Measurements from ENCODE around the gene PPBP.

PPBP gene

DNA sequence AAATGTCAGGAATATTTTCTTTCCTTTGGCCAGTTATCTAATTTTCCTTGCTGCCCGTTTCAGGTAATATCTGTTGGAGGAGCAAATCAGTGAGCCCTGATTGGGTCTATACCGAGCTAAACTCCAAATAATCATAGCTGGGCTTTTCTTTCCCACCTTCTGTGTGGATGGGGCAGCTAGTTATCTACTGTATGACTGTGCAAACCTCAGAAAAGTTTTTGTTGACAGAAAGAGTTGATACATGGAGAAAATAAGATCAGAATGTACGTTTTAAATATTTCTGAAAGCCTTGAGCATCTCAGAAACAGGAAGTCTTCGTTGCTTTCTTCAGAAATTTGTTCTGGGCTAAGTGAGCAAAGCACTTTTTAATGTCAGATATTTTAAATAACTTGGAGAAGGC is 16.7 kb upstream of the PPBP start:
- no peaks in the 10 kb centered on the region for H3K9me3 ChIP-seq (ENCODE audit: insufficient read depth, low read length)
- no peak overlapping the region for H3K27ac ChIP-seq (ENCODE audit: low read depth, low read length)
- H3K4me3 ChIP-seq (ENCODE audit: insufficient read depth, low read length, poor library complexity, severe bottlenecking): no peak overlapping the region
- no peak overlapping the region for H2AFZ ChIP-seq (ENCODE audit: low read depth, low read length, severe bottlenecking)
- no peak overlapping the region for H3K9ac ChIP-seq (ENCODE audit: low read length)
- H3K9me2 ChIP-seq (replicated peaks; ENCODE audit: insufficient read depth, low read length): no peaks in the 10 kb centered on the region
- no peaks in the 10 kb centered on the region for H3K27me3 ChIP-seq (ENCODE audit: low read length)
- no peaks in the 10 kb centered on the region for H3K36me3 ChIP-seq (ENCODE audit: low read length)
- no peaks in the 10 kb centered on the region for H3K79me2 ChIP-seq (ENCODE audit: insufficient read depth, low read length)
- no peaks in the 10 kb centered on the region for H3F3A ChIP-seq (ENCODE audit: insufficient read depth)
- no peak for TF ChIP-seq EZH2phosphoT487 (conservative IDR thresholded peaks at IDR 0.05; ENCODE audit: low read length)
- TF ChIP-seq, protein P1, sequence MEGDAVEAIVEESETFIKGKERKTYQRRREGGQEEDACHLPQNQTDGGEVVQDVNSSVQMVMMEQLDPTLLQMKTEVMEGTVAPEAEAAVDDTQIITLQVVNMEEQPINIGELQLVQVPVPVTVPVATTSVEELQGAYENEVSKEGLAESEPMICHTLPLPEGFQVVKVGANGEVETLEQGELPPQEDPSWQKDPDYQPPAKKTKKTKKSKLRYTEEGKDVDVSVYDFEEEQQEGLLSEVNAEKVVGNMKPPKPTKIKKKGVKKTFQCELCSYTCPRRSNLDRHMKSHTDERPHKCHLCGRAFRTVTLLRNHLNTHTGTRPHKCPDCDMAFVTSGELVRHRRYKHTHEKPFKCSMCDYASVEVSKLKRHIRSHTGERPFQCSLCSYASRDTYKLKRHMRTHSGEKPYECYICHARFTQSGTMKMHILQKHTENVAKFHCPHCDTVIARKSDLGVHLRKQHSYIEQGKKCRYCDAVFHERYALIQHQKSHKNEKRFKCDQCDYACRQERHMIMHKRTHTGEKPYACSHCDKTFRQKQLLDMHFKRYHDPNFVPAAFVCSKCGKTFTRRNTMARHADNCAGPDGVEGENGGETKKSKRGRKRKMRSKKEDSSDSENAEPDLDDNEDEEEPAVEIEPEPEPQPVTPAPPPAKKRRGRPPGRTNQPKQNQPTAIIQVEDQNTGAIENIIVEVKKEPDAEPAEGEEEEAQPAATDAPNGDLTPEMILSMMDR (IDR thresholded peaks at IDR 0.05; ENCODE audit: insufficient read depth, low read length, poor library complexity, severe bottlenecking): no peak
- H4K20me1 ChIP-seq (ENCODE audit: low read depth, low read length): no peaks in the 10 kb centered on the region
- no peak overlapping the region for H3K4me2 ChIP-seq (ENCODE audit: low read depth, low read length, poor library complexity, severe bottlenecking)

- no peaks in the 10 kb centered on the region for H4K20me1 ChIP-seq (ENCODE audit: low read depth, low read length)
- no peak overlapping the region for H2AFZ ChIP-seq (ENCODE audit: low read depth, low read length, severe bottlenecking)
- H3K27me3 ChIP-seq (ENCODE audit: low read length): no peaks in the 10 kb centered on the region
- TF ChIP-seq, protein P1 (IDR thresholded peaks at IDR 0.05; ENCODE audit: insufficient read depth, low read length, poor library complexity, severe bottlenecking): no peak
- TF ChIP-seq EZH2phosphoT487 (conservative IDR thresholded peaks at IDR 0.05; ENCODE audit: low read length): no peak
- H3K9ac ChIP-seq (ENCODE audit: low read length): no peak overlapping the region
- H3K9me3 ChIP-seq (ENCODE audit: insufficient read depth, low read length): no peaks in the 10 kb centered on the region
- no peaks in the 10 kb centered on the region for H3K79me2 ChIP-seq (ENCODE audit: insufficient read depth, low read length)
- H3K36me3 ChIP-seq (ENCODE audit: low read length): no peaks in the 10 kb centered on the region
- no peak overlapping the region for H3K4me3 ChIP-seq (ENCODE audit: insufficient read depth, low read length, poor library complexity, severe bottlenecking)
- no peaks in the 10 kb centered on the region for H3K9me2 ChIP-seq (replicated peaks; ENCODE audit: insufficient read depth, low read length)
- no peak overlapping the region for H3K27ac ChIP-seq (ENCODE audit: low read depth, low read length)
- no peaks in the 10 kb centered on the region for H3F3A ChIP-seq (ENCODE audit: insufficient read depth)
- H3K4me2 ChIP-seq (ENCODE audit: low read depth, low read length, poor library complexity, severe bottlenecking): no peak overlapping the region
Observed at GRCh38 chr4:74000301-74000700, 12.3 kb upstream of the PPBP start.

DNA sequence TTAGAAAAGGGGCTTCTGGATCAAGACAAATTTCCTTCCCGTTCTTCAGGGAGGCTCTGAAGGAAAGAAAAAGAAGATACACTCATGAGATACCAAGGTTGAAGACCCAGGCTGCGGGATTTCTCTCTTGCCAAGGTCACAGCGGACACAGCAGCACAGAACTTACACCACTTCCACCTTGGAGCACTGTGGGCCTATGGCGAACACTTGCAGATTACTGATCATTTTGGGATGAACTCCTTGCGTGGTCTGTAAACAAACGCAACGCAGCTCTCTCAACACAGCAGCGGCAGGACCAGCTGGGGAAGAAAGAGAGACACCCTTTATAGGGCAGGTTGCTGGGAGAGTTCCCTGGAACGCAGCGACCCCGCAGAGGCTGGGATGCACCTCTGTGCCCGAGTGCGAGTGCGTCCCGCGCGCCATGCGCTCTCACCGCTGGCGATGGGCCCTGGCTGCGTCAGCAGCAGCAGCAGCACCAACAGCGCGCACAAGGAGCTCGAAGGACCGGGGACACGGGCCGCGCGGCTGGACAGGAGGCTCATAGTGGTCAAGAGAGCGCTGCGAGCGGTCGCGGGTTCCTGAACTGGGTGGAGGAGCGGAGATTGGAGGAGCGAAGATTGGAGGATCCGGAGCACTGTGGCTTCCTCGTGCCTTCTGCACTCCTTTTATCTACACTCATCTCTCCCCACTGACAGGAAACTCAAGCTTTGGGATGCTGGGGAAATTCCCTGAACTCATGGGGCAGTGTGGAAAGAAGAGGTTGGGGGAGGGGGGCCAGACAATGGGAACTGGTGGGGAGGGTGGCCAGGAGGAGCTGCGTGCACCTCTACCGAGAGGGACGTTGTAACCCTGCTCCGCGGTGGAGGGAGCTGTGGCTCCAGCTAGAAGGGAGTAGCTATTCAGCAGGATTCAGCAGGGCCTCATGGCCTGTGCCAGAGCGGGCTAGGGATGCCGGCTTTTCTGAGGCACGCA is 10.3 kb upstream of the PPBP start, which contains the start of gene CXCL5:
TSS of gene CXCL5 (minus strand) at position 638 of the 972 bp plus-strand sequence. CDS start at position 542, 96 bp downstream.
- no peak within 1 kb of the TSS for H3K4me3 ChIP-seq (ENCODE audit: insufficient read depth, low read length, poor library complexity, severe bottlenecking)

More for the DNA sequence above, 10.3 kb upstream of the PPBP start, which contains the start of gene CXCL5:
- no peaks in the 10 kb centered on the region for H3K36me3 ChIP-seq (ENCODE audit: low read length)
- H3F3A ChIP-seq (ENCODE audit: insufficient read depth): no peaks in the 10 kb centered on the region
- no peak within 1 kb of the TSS for H2AFZ ChIP-seq (ENCODE audit: low read depth, low read length, severe bottlenecking)
- H3K27ac ChIP-seq (ENCODE audit: low read depth, low read length): no peak within 1 kb of the TSS
- no peaks in the 10 kb centered on the region for H3K9me2 ChIP-seq (replicated peaks; ENCODE audit: insufficient read depth, low read length)
- no peaks in the 10 kb centered on the region for H4K20me1 ChIP-seq (ENCODE audit: low read depth, low read length)
- H3K79me2 ChIP-seq (ENCODE audit: insufficient read depth, low read length): no peaks in the 10 kb centered on the region
- no peak within 1 kb of the TSS for H3K9ac ChIP-seq (ENCODE audit: low read length)
- no peaks in the 10 kb centered on the region for H3K9me3 ChIP-seq (ENCODE audit: insufficient read depth, low read length)
- no peaks in the 10 kb centered on the region for H3K27me3 ChIP-seq (ENCODE audit: low read length)
- no peak within 1 kb of the TSS for H3K4me2 ChIP-seq (ENCODE audit: low read depth, low read length, poor library complexity, severe bottlenecking)
- TF ChIP-seq, protein P1 (IDR thresholded peaks at IDR 0.05; ENCODE audit: insufficient read depth, low read length, poor library complexity, severe bottlenecking): no peak
- TF ChIP-seq EZH2phosphoT487 (conservative IDR thresholded peaks at IDR 0.05; ENCODE audit: low read length): no peak
